Measurements from ENCODE around the gene AGPAT4. TPM values are rescaled to one million over a fixed set of nuclear protein-coding genes. Genes with fewer than 3 reads are reported as not detected.
"Not testable (repeated sequence)": the region's sequence is repeated elsewhere in the genome, so short reads cannot be mapped to it uniquely, and the experiment has no call there.

Gene AGPAT4
- polyA plus RNA-seq, 2 of the 4 experiments (the other 2 are of a cell fraction) = 2.1 to 3.7 TPM

GRCh38 chr6:161225681-161226008, 48.2 kb downstream of the AGPAT4 start:
- ChIA-PET POLR2A (no interaction called here), CTCF (no interaction called here)
- Histone ChIP-seq H3K4me1 (0 out of 3 replicates have a peak, but pooled peaks cover 4% of the 10 kb centered on the region), H3K27ac (no peak overlapping the region), H3K4me2 (no peak overlapping the region), H3K4me3 (no peak overlapping the region), H3K9me3 (no peaks in the 10 kb centered on the region)
- ATAC-seq (no peak), FAIRE-seq (no peak), DNase-seq (ENCODE audit: low read depth in 1 of 2, low spot score in 1 of 2) (no peak)
- no peak for TF ChIP-seq ZFP36 (IDR thresholded peaks at IDR 0.05; ENCODE audit: borderline replicate concordance, partially characterized antibody)
- no peak for TF ChIP-seq ZNF302 (CRISPR knock-in tag; IDR thresholded peaks at IDR 0.05)
- no peak for TF ChIP-seq JUN (IDR thresholded peaks at IDR 0.05)
- no peak for TF ChIP-seq TFCP2L1 (CRISPR knock-in tag; IDR thresholded peaks at IDR 0.05)
- TF ChIP-seq SMC3 (IDR thresholded peaks at IDR 0.05) = no peak
- no peak for TF ChIP-seq USF2 (IDR thresholded peaks at IDR 0.05)
- no peak for TF ChIP-seq CTCF (IDR thresholded peaks at IDR 0.05)
- no peak for TF ChIP-seq ZC3H11A (IDR thresholded peaks at IDR 0.05)
- no peak for TF ChIP-seq HOXB13 (CRISPR knock-in tag; IDR thresholded peaks at IDR 0.05; ENCODE audit: low read depth)
- TF ChIP-seq CEBPB (IDR thresholded peaks at IDR 0.05) = no peak
- no peak for TF ChIP-seq POLR2A (IDR thresholded peaks at IDR 0.05; ENCODE audit: low read length)
- no peak for TF ChIP-seq ZSCAN20 (CRISPR knock-in tag; IDR thresholded peaks at IDR 0.05)
- no peak for TF ChIP-seq KDM5A (IDR thresholded peaks at IDR 0.05)
- no peak for TF ChIP-seq HOXB5 (CRISPR knock-in tag; IDR thresholded peaks at IDR 0.05)
- TF ChIP-seq MAFK (IDR thresholded peaks at IDR 0.05; ENCODE audit: partially characterized antibody) = no peak
- TF ChIP-seq CBX8 (IDR thresholded peaks at IDR 0.05) = no peak
- no peak for TF ChIP-seq HDAC2 (IDR thresholded peaks at IDR 0.05)
- 75% methylated on average over 8 of the region's 8 CpGs for WGBS (ENCODE audit: missing lambda C conversion rate)

- H3K27ac ChIP-seq; FAIRE-seq; CTCF ChIA-PET; H3K9me3 ChIP-seq; DNase-seq (ENCODE audit: low read depth in 1 of 2, low spot score in 1 of 2); H3K4me2 ChIP-seq; ATAC-seq; H3K4me3 ChIP-seq; H3K4me1 ChIP-seq: not testable (repeated sequence)
- POLR2A ChIA-PET = interaction anchor here (0.6 kb wide), 1 partner anchor 77 kb away, joined by 3 read pairs; no protein-coding TSS in a partner anchor
- 86% methylated on average over 16 of the region's 16 CpGs for WGBS (ENCODE audit: missing lambda C conversion rate)
These were observed 48.7 kb downstream of the AGPAT4 start for GRCh38 chr6:161224951-161225680.

GRCh38 chr6:161223646-161224045, 50.2 kb downstream of the AGPAT4 start:
- ChIA-PET CTCF (no interaction called here), POLR2A (no interaction called here)
- Histone ChIP-seq H3K27ac (no peak overlapping the region), H3K9me3 (no peaks in the 10 kb centered on the region), H3K4me1 (no peaks in the 10 kb centered on the region), H3K4me3 (no peak overlapping the region), H3K4me2 (no peak overlapping the region)
- DNase-seq (ENCODE audit: low read depth in 1 of 2, low spot score in 1 of 2) (no peak), FAIRE-seq (no peak), ATAC-seq (no peak)
- WGBS (ENCODE audit: missing lambda C conversion rate) = 75% methylated on average over 3 of the region's 3 CpGs
- TF ChIP-seq CTCF (IDR thresholded peaks at IDR 0.05) (no peak), FOSL2 (IDR thresholded peaks at IDR 0.05) (no peak), FOSL2 (CRISPR knock-in tag; IDR thresholded peaks at IDR 0.05) (no peak), HES2 (IDR thresholded peaks at IDR 0.05) (no peak), BHLHE40 (IDR thresholded peaks at IDR 0.05; ENCODE audit: low read depth, low read length) (no peak), JUNB (IDR thresholded peaks at IDR 0.05) (no peak), REST (IDR thresholded peaks at IDR 0.05) (no peak), ATOH8 (CRISPR knock-in tag; IDR thresholded peaks at IDR 0.05; ENCODE audit: low read depth) (no peak), MAX (IDR thresholded peaks at IDR 0.05) (no peak), RARB (CRISPR knock-in tag; IDR thresholded peaks at IDR 0.05) (no peak), ZFP36 (IDR thresholded peaks at IDR 0.05; ENCODE audit: borderline replicate concordance, partially characterized antibody) (no peak), CHD2 (IDR thresholded peaks at IDR 0.05; ENCODE audit: low read length, partially characterized antibody) (no peak)

Measured in A549 (cell line).